ENCODE measurements around the gene LPIN3. TPM values are rescaled to one million over a fixed set of nuclear protein-coding genes. Genes with fewer than 3 reads are reported as not detected.

LPIN3 gene
- total RNA-seq, 1 experiment from 2014 or later: 3.8 TPM

DNA sequence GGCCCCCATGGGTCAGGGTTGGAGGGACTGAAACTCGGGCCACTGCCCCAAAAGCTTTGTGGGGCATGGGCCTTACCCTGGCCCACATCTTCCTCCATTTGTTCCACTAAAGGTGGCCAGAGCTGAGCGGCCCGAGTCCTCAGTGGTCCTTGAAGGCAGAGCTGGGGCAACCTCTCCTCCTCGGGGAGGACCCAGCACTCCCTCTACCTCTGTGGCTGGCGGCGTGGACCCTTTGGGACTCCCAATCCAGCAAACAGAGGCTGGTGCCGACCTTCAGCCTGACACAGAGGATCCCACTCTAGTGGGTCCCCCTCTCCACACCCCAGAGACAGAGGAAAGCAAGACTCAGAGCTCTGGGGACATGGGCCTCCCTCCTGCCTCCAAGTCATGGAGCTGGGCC lies 9.3 kb downstream of the LPIN3 start:
- DNase-seq: no peak

More for the DNA sequence above, 9.3 kb downstream of the LPIN3 start:
- no peak overlapping the region for H3K27ac Mint-ChIP-seq
- Histone ChIP-seq H3K9ac (ENCODE audit: extremely low read depth, insufficient read length, low read length) (no peak overlapping the region), H3K23me2 (ENCODE audit: insufficient read length, low read depth, low read length, poor library complexity, severe bottlenecking) (no peaks in the 10 kb centered on the region), H2BK12ac (ENCODE audit: insufficient read length, low read depth, low read length) (no peak overlapping the region), H3K79me1 (ENCODE audit: insufficient read depth, low read depth, low read length, poor library complexity, severe bottlenecking) (no peaks in the 10 kb centered on the region), H4K91ac (ENCODE audit: insufficient read length, low read depth, low read length) (no peak overlapping the region), H3K27me3 (ENCODE audit: insufficient read depth, low read length) (no peaks in the 10 kb centered on the region), H3K23ac (ENCODE audit: insufficient read length, low read depth, low read length) (no peak overlapping the region), H3K56ac (ENCODE audit: insufficient read length, low read depth, low read length) (no peak overlapping the region), H2AK5ac (ENCODE audit: insufficient read length, low read length) (no peak overlapping the region), H2BK20ac (ENCODE audit: low read depth, low read length, poor library complexity, severe bottlenecking) (no peak overlapping the region), H4K20me1 (ENCODE audit: control insufficient read depth, insufficient read depth, insufficient read length) (no peaks in the 10 kb centered on the region), H3K4me1 (ENCODE audit: insufficient read depth, low read length) (no peaks in the 10 kb centered on the region), H4K8ac (replicated peaks; ENCODE audit: insufficient read length, low read depth, low read length) (no peak overlapping the region), H2AFZ (ENCODE audit: low read length) (no peak overlapping the region), H3K79me2 (ENCODE audit: insufficient read depth, low read length) (no peaks in the 10 kb centered on the region), H3K14ac (ENCODE audit: insufficient read depth, low read length) (no peak overlapping the region), H2BK5ac (ENCODE audit: insufficient read length, low read length) (no peak overlapping the region), H2BK15ac (ENCODE audit: low read depth, low read length) (no peak overlapping the region), H3K9me3 (ENCODE audit: control insufficient read depth, low read depth, low read length) (no peaks in the 10 kb centered on the region), H3T11ph (ENCODE audit: low read length) (no peak overlapping the region), H4K5ac (ENCODE audit: insufficient read length, low read depth, low read length) (no peak overlapping the region), H3K18ac (ENCODE audit: insufficient read length, low read depth, low read length) (no peak overlapping the region), H2BK120ac (ENCODE audit: low read depth, low read length, poor library complexity, severe bottlenecking) (no peak overlapping the region), H3K27ac (ENCODE audit: insufficient read length, low read depth, low read length) (no peak overlapping the region), H3K4me2 (ENCODE audit: insufficient read depth, insufficient read length, low read length) (no peak overlapping the region), H3K4ac (ENCODE audit: low read depth, low read length) (no peak overlapping the region)
- H3K9me3 Mint-ChIP-seq: no peaks in the 10 kb centered on the region; a peak in 1 of 5 replicates
- peaks cover 5% of the 10 kb centered on the region in 2 experiments; a peak in 3 of 4 replicates for H3K4me1 Mint-ChIP-seq
- H3K4me3 Mint-ChIP-seq: no peak overlapping the region
- no peaks in the 10 kb centered on the region for H3K27me3 Mint-ChIP-seq (ENCODE audit: low read depth)
- WGBS (ENCODE audit: extremely low coverage, insufficient read length, low lambda C conversion rate): no CpG with 5 or more reads among the region's 7 CpGs
- TF ChIP-seq CTCF (conservative IDR thresholded peaks at IDR 0.05): no peak
- H3K36me3 Mint-ChIP-seq (ENCODE audit: insufficient read depth in 1 of 3, low read depth in 3 of 3): no peaks in the 10 kb centered on the region; a peak in 1 of 7 replicates

All from H9 (cell line).